Esophagus mucosa (tissue), 1 donor: ENCODE data around the gene KRTAP17-1. TPM values are rescaled to one million over a fixed set of nuclear protein-coding genes. Genes with fewer than 3 reads are reported as not detected.
A peak's percentile ranks its signal among the peaks of the same experiment; 100 is the strongest.
"Not testable (repeated sequence)": the region's sequence is repeated elsewhere in the genome, so short reads cannot be mapped to it uniquely, and the experiment has no call there.

Source experiments
- ATAC-seq: fragments of 200-7000 bp; cut with Tn5 transposase; one replicate; pipeline ENCODE4 v1.9.1; 2020
- total RNA-seq: library from RNA; stranded (reverse); gene quantifications from one replicate; pipeline ENCODE4 v1.2.4, GENCODE V29; 2023
- donor health status: DM: yes; HTN: yes; CAD: no.

KRTAP17-1 gene, protein sequence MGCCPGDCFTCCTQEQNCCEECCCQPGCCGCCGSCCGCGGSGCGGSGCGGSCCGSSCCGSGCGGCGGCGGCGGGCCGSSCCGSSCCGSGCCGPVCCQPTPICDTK
- not detected for total RNA-seq

DNA sequence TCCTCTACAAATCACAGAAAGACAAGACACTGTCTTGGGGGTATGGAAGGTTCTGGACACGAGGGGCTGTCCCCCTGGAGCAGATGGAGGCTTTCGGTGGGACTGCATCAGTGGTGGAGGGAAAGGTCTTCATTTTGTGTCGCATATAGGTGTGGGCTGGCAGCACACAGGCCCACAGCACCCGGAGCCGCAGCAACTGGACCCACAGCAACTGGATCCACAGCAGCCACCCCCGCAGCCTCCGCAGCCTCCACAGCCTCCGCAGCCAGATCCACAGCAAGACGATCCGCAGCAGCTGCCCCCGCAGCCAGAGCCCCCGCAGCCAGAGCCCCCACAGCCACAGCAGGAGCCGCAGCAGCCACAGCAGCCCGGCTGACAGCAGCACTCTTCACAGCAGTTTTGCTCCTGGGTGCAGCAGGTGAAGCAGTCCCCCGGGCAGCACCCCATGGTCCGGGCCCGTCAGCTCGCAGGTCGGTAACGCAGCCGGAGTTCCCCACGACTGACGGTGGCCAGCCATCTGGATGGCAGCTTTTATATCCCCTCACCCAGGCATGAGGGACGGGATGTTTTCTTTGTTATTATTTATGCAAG is at the start of gene KRTAP17-1:
Gene KRTAP17-1, minus strand, starts transcription at position 507 of the 591 bp plus-strand sequence. Its CDS starts 60 bp downstream, at position 447.
- no peak for ATAC-seq

DNA sequence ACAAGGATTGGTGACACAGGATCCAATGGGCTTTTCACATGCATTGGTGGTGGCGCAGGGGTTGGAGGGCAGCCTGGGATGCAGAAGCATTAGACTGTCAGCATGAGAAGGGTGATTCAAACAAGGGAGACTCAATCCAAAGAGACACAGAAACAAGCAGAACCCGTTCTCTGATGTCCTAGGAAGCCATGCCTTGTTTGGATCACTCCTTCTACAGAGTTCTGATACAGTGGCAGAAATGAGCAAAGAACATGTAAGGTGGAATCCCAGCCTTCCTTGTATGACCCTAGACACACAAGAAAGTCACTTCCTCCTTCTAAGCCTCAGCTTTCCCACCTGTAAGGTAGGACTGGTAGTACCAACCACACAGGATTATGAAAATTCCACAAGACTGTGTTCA is 48.4 kb upstream of the KRTAP17-1 start:
- ATAC-seq = peak; percentile 83

DNA sequence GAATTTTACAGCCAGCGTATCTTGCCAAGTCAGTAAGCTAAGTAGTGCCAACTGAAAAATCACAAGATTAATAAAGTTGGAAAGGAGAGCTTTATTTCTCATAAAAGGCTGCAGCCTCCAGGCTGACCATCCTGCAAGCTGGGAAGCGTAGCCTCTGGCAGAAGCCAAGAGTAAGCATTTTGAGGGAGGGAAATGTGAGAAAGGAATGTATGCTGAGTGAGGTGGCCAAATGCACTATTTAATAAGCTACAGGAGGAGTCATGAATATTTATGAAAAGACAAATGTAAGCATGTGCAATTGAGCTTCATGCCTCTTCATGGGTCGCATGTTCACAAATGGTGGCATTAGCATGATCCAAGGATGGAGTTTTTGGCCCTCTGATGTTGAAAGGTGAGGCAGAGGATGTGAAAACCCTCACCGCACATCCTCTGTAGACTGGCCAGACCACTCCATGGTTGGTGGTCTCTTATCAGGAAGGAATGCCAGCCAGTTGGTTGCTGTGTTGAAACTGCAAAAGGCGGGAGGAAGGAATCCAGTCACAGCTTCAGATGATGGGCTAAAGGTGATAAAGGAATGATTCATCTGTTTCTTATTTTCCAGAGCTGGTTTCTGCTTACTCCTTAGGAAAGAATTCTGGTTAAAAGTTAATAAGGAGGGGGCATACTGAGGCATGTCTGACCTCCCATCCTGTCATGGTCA is 44.9 kb upstream of the KRTAP17-1 start:
- no peak for ATAC-seq

DNA sequence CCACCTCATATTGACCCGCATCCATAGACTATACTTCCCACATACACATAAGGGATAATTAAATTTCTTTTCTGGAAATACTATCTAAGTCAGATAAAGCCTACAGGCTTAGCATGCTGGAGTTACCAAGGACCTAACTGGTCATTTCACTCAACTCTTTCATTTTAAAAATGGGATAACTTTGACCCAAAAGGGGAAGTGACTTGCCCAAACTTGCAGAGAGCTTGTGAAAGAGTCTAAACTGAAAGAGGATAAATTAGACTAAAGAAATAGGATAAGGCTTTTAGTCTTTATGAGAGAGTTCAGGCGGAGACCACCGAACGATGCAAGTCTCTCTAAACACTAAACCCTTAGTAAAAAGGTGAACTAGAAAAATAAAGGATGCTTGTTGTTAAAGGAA is 39.0 kb upstream of the KRTAP17-1 start:
- ATAC-seq = no peak

DNA sequence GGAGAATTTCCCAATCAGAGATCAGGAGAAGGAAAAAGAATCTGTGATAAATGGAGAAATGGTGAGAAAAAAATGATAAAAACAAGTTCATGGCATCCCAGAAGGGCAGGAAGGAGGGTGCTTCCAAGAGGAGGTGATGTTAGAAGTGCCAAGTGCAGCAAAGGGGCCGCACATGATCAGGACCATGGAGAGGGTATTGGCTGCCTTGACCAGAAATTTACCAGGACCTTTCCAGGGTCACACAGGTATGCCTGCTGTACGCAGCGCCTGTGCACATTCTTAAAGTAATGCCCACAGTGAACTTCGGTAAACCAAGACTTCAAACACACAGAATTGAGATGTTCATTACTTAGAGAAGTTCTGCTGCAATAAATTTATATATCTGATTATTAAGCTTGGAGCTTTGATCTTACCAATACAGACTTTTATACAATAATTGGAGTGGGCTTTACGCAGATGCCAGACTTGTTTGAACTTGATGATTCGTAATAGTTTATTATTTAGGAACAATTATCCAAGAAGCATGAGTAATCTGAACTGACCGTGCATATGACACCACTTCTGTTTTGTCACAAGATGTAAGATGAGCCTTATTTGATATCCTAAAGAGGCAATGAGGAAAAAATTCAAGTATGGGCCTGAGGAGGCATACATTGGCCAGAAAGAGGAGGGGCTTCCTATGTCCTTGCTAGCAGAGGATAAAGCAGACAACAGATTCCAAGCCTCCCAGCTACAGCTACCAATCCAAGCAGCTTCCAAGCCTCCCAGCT is 37.3 kb upstream of the KRTAP17-1 start:
- ATAC-seq = no peak

DNA sequence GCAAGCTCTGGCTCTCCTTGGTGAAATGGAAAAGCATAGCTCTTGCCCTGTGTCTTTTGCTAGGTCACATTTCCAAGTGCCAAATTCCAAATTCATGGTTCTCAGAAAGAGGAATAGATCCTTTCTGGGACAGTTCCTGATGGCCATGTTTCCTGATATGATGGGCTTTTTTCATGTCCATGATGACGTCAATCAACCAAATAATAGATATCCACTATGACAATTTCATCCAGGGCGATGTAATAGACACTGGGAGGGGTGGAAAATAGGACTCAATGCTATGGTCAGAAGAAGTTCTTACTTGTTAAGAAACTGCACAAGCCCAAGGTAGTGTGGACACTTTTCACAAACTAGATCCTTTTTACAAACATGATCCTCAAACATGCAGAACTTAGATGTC is 35.7 kb upstream of the KRTAP17-1 start:
- ATAC-seq = no peak

DNA sequence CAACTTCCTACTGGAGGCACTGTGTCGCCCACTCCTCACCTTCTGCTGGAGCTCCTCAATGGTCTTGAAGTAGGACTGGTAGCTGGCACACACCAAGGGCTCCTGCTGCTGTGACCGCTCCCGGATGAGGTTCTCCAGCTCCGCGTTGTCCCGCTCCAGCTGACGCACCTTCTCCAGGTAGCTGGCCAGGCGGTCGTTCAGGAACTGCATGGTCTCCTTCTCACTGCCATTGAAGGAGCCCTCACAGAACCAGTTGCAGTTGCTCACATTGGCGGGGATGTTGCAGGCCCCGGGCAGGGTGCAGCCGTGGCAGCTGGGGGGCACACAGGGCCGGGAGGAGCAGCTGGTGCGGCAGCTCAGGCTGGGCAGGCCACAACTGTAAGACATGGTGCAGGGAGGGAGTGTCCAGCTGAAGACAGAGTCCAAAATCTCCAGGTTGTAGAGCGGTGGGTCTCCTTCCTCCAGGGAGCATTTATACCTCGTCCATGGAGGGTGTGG is 34.9 kb upstream of the KRTAP17-1 start, which contains the start of gene KRT33A:
Gene KRT33A, minus strand, starts transcription at position 448 of the 498 bp plus-strand sequence. Its CDS starts 61 bp downstream, at position 387.
- not testable (repeated sequence) for ATAC-seq

DNA sequence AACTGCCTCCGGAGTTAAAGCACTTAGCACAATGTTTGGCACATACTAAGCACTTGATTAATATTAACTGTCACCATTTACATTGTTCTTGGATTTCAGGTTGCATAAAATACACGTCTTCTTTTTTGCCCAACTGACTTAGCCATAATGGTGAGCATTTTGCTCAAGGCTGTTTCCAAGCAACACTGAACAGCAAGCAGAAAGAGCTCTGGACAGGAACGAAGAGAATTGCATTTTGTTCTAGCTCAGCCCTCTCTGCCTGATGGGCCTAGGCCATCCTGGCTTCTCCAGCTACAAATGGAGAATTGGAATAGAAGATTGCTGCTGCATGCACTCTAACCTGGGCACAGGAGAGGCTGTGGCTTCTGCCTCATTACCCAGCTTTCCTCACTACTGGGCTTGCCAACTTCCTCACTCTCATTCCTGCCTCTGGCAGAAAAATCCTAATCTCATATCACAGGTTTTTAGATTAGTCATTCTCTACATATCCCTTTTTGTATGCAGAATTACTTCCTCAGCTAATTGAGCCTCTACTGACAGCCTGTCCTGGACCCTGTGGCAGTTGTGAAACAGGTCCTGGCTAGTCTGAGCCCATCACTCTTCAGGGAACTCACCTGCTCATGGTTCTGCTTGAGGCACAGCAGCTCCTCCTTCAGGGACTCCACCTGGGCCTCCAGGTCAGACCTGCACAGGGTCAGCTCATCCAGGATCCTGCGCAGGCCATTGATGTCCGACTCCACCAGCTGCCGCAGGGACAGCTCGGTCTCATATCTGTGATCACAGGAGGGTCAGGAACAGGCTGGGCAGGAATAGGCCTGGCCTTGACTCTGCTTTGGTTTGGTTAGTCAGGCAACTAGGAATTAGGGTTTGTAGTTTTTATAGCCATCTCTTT is 32.6 kb upstream of the KRTAP17-1 start:
- ATAC-seq = peak; percentile 90

DNA sequence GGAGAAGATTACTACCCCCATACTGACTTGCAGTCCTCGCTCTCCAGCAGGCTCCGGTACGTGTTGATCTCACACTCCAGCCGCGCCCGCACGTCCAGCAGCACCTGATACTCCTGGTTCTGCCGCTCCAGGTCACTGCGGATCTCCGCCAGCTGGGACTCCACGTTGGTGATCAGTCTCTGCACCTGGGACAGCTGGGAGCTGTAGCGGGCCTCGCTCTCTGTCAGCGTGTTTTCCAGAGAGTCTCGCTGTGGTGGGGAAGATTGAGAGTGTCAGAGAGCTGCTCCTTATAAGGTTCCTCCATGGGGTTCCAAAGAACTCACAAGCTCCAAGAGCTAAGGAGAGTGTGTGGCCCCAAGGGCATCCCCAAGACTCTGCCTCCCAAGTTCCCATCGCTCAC is 30.9 kb upstream of the KRTAP17-1 start:
- not testable (repeated sequence) for ATAC-seq

DNA sequence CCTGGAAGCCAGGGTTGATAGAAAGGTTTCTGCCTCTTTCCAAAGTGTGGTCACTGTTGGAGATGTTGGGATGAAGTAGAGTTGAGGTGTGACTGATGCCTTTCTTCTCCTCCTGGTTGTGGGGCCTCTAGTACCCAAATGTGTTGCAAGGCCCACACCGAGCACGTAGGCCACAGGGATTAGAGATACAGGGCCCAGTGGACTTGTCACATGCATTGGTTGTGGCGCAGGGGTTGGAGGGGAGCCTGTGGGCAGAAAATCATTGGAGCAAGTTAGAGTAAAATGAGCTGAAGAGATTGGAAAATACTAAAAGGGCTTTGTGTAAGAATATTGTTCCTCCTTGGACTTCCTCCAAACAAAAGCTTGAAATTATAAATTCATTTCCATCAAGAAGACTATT is 30.5 kb upstream of the KRTAP17-1 start:
- no peak for ATAC-seq

DNA sequence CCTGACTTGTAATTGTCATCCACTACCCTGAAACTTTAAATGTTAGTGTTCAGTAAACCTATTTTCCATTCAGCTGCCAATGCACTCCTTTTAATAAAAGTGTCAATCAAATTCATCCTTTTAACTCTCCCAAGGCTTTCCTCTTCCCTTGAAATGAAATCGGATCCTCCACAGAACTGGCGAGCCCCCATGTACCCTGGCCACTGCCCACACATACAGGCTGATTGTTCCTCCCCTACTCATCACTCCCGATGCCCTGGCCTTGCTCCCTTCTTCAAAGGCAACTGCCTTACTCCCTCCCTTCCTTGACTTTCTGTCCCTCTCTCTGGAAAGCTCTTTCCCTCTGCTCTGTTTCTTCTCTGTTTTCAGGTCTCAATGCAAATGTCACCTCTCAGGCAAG is 27.5 kb upstream of the KRTAP17-1 start:
- no peak for ATAC-seq

DNA sequence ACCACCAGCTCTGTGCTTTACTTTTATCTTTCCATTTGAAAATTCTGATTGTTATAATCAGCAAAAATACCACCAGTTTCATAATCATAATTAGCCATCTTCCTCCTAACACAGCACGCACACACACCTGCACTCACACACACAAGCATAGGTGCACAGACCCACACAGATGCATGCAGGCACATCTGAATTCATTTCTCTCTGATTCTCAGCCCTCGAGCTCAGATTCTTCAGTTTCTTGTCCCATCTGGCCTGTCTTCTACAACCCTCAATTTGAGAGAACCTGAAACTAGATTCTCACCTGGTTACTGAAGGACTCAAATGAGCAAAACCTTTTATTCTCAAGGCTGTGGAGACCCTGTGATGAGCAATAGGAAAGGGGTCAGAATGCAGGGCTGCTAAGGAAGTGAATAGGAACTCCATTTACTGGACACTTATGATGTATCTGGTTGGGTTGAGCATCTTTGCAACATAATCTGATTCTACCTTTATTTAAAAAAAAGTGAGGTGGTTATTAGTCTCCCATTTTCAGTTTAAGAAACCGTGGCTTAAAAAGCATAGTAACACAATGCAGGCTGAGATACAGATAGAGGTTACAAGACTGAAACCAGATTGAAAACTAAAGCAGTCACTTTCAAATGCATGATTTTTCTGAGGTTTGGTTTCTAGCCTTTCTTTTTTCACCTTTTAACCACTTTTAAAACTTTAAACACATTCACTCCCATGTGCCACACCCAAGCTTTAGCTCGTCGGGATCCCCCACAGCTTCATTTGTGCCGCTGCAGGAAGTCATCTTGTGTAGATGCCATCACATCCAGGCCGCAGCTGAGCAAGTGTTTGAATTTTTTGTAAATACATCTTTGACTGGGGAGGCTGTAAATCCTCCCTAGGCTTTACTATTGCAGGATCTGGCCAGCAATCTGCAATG is 25.7 kb upstream of the KRTAP17-1 start:
- no peak for ATAC-seq

DNA sequence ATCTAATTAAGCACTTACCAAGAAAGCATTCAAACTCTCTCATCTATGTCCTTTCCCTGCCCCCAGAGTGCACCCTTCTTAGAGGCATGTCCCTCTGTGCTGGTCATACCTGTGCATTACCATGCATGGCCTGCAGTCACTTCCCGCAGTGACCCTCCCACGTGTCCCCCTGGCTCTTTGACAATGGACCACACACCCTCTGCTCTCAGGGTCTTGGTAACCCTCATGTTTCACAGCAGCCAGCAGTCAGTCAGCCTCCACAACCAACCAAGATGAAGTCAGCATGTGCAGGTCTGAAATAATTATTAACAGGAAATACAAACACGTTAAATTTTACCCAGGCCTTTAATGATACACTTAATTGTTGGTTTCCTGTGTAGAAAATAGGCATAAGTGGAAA is 25.0 kb upstream of the KRTAP17-1 start:
- ATAC-seq = no peak

DNA sequence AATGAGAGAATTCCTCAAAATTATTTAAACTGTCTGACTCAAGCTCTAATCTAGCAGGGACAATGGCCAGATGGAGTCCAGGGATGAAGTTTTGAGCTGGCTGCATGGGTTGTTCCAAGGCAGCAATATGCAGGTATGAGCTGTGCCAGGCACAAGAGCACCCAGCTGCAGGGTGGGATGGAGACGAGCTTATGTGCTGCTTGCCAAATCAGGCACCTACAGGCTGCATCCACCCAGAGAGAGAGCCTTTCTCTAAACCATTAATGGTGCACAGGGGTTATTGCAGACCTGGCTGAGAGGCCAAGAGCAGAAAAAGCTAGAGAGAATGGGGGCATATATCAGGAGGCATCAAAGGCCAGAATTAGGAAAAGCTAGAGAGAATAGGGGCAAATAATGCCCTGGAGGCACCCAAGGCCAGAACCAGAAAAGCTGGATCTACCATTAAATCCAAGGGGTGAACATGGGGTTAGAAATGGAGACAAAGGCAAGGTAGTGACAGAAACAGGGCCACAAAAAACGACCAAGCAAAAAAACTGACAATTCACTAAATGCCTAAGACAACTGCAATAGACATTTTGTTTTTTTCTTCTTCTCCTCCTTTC is 24.2 kb upstream of the KRTAP17-1 start:
- ATAC-seq = peak; percentile 34

DNA sequence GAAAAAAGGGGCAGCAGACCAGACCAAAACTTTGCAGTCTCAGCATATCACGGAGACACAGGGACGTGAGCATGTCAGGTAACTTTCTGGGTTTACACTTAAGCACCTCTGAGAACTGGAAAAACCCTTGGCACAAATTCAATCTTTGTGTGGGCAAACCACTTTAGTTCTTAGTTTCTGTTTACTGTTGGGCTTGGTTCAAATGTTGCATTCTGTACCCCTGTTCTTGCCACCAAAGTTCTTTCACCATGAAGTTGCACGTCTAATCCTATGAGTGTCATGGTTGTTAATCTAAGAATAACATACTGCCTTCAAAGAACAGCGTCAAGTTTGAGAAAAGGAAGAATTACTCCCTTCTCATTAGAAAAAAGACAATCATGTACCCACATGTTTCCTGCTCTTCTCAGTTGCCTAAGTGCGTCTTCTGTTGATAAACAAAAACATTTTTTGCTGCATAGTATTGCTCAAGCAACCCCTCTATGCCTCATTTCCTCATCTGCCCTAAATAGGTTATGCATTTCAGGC is 23.5 kb upstream of the KRTAP17-1 start:
- ATAC-seq = peak; percentile 75

DNA sequence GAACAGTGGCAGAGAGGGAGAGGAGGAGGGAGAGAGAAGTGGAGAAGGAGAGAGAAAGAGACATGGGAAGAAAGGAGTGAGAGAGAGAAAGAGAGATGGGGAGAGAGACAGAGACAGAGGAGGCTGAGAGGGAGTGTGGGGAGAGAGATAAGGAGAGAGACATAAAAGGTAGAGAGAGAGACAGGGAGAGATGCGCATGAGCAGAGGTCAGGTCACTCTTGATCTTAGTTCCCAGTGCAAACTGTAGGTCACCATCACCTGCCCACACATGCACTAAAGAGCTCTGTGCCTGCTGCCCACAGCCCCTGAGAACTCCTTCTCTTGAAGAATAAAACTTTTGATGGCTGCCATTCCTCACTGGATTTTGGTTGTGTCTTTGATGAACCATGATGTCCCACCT is 20.2 kb upstream of the KRTAP17-1 start:
- ATAC-seq = no peak

DNA sequence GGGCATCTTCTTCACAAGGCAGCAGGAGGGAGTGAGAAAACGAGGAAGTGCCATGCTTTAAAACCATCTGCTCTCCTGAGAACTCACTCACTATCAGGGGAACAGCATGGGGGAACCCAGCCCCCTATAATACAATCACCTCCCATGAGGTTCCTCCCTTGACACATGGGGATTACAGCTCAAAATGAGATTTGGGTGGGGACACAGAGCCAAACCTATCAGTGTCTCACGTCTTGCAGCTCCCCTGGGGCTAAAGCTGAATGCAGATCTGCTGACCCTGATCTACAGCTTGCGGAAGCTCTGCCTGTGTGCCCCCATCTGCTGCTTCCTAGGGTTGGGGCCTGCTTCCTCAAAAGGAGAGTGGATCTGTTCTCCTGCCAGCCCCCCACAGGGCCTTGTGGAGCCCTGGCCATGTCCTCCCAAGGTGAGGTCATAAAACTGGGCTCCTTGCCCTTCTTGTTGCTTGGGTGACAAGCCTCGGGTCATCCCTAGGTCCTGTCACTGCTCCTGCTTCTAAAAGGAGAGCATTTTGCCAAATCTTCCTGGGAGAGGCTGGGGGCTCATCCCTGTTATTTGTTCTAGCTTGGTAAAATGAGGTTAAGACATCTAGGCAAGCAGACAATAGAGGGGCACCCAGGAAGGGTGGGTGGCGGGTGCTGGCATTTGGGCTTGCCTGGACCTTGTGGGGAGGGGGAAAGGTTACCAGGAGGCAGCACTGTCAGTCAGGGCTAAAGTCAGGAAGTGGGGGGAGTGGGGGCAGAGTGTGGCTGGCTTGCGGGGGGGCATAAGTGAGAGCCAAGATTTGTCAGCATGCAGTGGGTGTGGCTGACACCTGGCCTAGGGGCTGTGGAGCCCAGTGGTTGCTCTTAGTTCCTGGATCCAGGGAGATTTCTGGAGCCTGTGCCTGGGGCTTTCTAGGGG is 19.1 kb upstream of the KRTAP17-1 start:
- ATAC-seq = no peak

DNA sequence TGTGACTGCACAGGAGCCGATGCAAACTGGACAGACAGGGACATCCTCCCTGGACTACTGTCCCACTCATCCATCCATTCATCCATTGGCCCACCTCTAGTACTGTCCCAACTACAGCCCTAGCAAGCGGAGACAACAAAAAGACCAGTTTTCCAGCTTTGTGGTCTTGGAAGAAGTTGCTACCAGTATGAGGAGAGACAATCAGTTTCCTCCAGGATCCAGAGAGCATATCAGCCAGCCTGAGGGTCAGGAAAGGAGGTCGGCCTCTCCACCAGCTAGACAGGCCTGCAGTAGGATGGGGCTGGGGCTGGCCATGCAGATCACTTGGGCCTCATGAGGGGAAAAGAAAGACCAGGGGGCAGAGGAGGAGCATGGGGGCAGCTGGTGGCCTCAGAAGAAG is 18.3 kb upstream of the KRTAP17-1 start:
- no peak for ATAC-seq

DNA sequence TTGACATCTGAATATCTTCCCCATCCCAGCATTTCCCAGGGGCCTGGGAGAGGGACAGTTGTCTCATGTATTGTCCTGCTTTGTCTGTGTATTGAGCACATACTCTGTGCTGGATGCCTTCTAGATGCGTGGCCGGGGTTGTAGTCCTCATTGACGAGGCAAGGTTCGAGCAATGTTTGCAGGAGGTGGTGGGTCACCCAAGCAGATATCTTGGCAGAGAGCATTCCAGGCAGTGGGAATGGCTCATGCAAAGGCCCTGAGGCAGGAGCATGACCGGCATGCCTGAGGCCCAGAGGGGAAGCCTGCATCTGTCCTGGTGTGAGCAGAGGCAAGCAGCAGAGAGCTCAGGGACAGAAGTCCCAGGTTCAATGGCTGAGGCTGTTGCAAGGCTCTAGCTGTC is 17.6 kb upstream of the KRTAP17-1 start:
- no peak for ATAC-seq
